K562 (cell line): ENCODE data around the gene SNRNP70. TPM values are rescaled to one million over a fixed set of nuclear protein-coding genes. Genes with fewer than 3 reads are reported as not detected.

Experiments
- DDX20 ChIP-seq: fragments of 450-650 bp; IDR thresholded peaks from 2 replicates; pipeline ENCODE4 v1.6.1; 2016; ENCODE audit warnings: missing genetic modification characterization, low read depth, mild to moderate bottlenecking, missing compliant biosample characterization, moderate library complexity
- MTA3 ChIP-seq: fragments of 450-650 bp; formaldehyde crosslinking; IDR thresholded peaks from 2 replicates; pipeline ENCODE4 v1.6.1; 2017; ENCODE audit warnings: mild to moderate bottlenecking, borderline replicate concordance
- NR1H2 ChIP-seq: sonication (generic); formaldehyde crosslinking; IDR thresholded peaks from 2 replicates; pipeline ENCODE4 v1.4.0; 2020; ENCODE audit warnings: mild to moderate bottlenecking, missing genetic modification reagents
- SAFB ChIP-seq: fragments of 200-400 bp; formaldehyde crosslinking; IDR thresholded peaks from 2 replicates; pipeline ENCODE4 v1.6.1; 2017; ENCODE audit warnings: low read depth, low read length, borderline replicate concordance
- ZBTB5 ChIP-seq: fragments of 450-650 bp; IDR thresholded peaks from 2 replicates; pipeline ENCODE4 v1.6.1; 2017; ENCODE audit warnings: antibody characterized with exemption
- ZNF133 ChIP-seq: fragments of 250-450 bp; sonication (Bioruptor Pico); IDR thresholded peaks from 2 replicates; pipeline ENCODE4 v1.4.0; 2020; ENCODE audit warnings: mild to moderate bottlenecking
- ZNF24 ChIP-seq: fragments of 450-650 bp; IDR thresholded peaks from 2 replicates; pipeline ENCODE4 v1.6.1; 2016
- ZNF551 ChIP-seq: fragments of 250-450 bp; sonication (Bioruptor Pico); IDR thresholded peaks from 2 replicates; pipeline ENCODE4 v1.5.0; 2021; ENCODE audit warnings: mild to moderate bottlenecking, moderate library complexity
- ZNF639 ChIP-seq, 2 experiments: fragments of 200-800 bp in 1 of 2; sonication (Bioruptor generic) in 1 of 2; sonication (generic) in 1 of 2; formaldehyde crosslinking in 1 of 2; IDR thresholded peaks in 1 of 2; conservative IDR thresholded peaks in 1 of 2; 2 replicates each; pipeline versions ENCODE4 v1.5.0 to v1.6.1; 2016 to 2020; ENCODE audit warnings: missing compliant biosample characterization in 1 of 2, missing genetic modification characterization in 1 of 2, missing genetic modification reagents in 1 of 2
- polyA plus RNA-seq, 8 experiments: library from polyadenylated mRNA; depleted of rRNA in 4 of 8; stranded (reverse) in 5 of 8; unstranded in 3 of 8; fragments of >200 nt; fragmentation: Nextera tagmentation in 2 of 8; fragmentation: Illumina TruSeq in 1 of 8; extraction: Ambion mirVana in 2 of 8; extraction: Trizol in 1 of 8; gene quantifications; 2 replicates each; pipeline versions ENCODE4 v1.2.1 to v1.2.3, GENCODE V29; 2011 to 2014; ENCODE audit warnings: inconsistent platforms in 1 of 8, missing spikeins in 1 of 8
- total RNA-seq, 7 experiments: library from RNA; depleted of rRNA in 6 of 7; stranded (reverse); fragments of >200 nt in 6 of 7; fragmentation: Illumina TruSeq in 2 of 7; extraction: Trizol in 2 of 7; gene quantifications; 2 replicates each; pipeline versions ENCODE4 v1.2.1 to v1.2.3, GENCODE V29; 2011 to 2021; ENCODE audit warnings: low replicate concordance in 1 of 7
- TF ChIP-seq, protein P1 (sequence below): fragments of 250-450 bp; sonication (Bioruptor Pico); IDR thresholded peaks from 2 replicates; pipeline ENCODE4 v1.8.0; 2021; ENCODE audit warnings: borderline replicate concordance, mild to moderate bottlenecking, moderate library complexity; ENCODE audit not compliant: poor library complexity, severe bottlenecking
- TF ChIP-seq, protein P2 (sequence below): fragments of 450-650 bp; IDR thresholded peaks from 2 replicates; pipeline ENCODE4 v1.6.1; 2016
- TF ChIP-seq, protein P3 (sequence below): fragments of 450-650 bp; IDR thresholded peaks from 2 replicates; pipeline ENCODE4 v1.6.1; 2018; ENCODE audit warnings: mild to moderate bottlenecking, low read depth; ENCODE audit not compliant: partially characterized antibody
- TF ChIP-seq, protein P4 (sequence below): sonication (generic); formaldehyde crosslinking; IDR thresholded peaks from 2 replicates; pipeline ENCODE4 v1.8.0; 2023; ENCODE audit warnings: missing genetic modification reagents, mild to moderate bottlenecking, borderline replicate concordance

SNRNP70 gene
- total and polyA plus RNA-seq, 9 of the 15 experiments (the other 6 are each of a cell fraction or from before 2014, with no cell fraction given), result 2.8 to 496 (median 136) TPM

DNA sequence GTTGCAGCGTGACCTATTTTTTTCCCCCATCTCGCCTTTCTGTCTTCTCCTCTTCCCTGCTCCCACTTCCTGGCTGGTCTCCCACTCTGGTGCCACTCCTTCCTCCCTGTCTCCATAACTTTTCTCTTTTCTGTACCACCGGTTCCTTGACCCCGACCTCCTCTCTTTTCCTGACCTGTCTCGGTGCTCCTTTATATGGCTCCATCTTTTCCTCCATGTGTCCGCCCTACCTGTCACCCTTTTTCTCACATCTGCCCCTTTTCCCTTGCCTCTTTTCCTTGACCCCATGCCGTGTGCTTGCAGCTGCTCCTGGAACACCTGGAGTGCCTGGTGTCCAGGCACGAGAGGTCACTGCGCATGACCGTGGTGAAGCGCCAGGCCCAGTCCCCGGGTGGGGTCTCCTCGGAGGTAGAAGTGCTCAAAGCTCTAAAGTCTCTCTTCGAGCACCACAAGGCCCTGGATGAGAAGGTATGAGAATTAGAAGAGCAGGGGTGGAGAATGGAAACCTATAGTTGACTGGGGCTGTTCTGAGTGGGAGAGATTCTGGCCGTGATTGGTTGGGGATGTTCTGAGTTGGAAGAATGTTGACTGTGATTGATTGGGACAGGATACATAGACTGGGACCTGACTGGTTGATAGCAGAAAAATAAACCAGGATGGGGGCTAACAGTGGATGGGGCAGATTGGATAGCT, 43.4 kb downstream of the SNRNP70 start (continued):
- TF ChIP-seq, protein P1, sequence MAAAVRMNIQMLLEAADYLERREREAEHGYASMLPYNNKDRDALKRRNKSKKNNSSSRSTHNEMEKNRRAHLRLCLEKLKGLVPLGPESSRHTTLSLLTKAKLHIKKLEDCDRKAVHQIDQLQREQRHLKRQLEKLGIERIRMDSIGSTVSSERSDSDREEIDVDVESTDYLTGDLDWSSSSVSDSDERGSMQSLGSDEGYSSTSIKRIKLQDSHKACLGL (CRISPR knock-in tag), result no peak
- TF ChIP-seq, protein P2, sequence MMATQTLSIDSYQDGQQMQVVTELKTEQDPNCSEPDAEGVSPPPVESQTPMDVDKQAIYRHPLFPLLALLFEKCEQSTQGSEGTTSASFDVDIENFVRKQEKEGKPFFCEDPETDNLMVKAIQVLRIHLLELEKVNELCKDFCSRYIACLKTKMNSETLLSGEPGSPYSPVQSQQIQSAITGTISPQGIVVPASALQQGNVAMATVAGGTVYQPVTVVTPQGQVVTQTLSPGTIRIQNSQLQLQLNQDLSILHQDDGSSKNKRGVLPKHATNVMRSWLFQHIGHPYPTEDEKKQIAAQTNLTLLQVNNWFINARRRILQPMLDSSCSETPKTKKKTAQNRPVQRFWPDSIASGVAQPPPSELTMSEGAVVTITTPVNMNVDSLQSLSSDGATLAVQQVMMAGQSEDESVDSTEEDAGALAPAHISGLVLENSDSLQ, result peak; percentile 90
- no peak for TF ChIP-seq SAFB
- TF ChIP-seq, protein P3, sequence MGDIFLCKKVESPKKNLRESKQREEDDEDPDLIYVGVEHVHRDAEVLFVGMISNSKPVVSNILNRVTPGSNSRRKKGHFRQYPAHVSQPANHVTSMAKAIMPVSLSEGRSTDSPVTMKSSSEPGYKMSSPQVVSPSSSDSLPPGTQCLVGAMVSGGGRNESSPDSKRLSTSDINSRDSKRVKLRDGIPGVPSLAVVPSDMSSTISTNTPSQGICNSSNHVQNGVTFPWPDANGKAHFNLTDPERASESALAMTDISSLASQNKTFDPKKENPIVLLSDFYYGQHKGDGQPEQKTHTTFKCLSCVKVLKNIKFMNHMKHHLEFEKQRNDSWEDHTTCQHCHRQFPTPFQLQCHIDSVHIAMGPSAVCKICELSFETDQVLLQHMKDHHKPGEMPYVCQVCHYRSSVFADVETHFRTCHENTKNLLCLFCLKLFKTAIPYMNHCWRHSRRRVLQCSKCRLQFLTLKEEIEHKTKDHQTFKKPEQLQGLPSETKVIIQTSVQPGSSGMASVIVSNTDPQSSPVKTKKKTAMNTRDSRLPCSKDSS, result peak; percentile 53
- TF ChIP-seq DDX20 (tag), result no peak
- TF ChIP-seq, protein P4, sequence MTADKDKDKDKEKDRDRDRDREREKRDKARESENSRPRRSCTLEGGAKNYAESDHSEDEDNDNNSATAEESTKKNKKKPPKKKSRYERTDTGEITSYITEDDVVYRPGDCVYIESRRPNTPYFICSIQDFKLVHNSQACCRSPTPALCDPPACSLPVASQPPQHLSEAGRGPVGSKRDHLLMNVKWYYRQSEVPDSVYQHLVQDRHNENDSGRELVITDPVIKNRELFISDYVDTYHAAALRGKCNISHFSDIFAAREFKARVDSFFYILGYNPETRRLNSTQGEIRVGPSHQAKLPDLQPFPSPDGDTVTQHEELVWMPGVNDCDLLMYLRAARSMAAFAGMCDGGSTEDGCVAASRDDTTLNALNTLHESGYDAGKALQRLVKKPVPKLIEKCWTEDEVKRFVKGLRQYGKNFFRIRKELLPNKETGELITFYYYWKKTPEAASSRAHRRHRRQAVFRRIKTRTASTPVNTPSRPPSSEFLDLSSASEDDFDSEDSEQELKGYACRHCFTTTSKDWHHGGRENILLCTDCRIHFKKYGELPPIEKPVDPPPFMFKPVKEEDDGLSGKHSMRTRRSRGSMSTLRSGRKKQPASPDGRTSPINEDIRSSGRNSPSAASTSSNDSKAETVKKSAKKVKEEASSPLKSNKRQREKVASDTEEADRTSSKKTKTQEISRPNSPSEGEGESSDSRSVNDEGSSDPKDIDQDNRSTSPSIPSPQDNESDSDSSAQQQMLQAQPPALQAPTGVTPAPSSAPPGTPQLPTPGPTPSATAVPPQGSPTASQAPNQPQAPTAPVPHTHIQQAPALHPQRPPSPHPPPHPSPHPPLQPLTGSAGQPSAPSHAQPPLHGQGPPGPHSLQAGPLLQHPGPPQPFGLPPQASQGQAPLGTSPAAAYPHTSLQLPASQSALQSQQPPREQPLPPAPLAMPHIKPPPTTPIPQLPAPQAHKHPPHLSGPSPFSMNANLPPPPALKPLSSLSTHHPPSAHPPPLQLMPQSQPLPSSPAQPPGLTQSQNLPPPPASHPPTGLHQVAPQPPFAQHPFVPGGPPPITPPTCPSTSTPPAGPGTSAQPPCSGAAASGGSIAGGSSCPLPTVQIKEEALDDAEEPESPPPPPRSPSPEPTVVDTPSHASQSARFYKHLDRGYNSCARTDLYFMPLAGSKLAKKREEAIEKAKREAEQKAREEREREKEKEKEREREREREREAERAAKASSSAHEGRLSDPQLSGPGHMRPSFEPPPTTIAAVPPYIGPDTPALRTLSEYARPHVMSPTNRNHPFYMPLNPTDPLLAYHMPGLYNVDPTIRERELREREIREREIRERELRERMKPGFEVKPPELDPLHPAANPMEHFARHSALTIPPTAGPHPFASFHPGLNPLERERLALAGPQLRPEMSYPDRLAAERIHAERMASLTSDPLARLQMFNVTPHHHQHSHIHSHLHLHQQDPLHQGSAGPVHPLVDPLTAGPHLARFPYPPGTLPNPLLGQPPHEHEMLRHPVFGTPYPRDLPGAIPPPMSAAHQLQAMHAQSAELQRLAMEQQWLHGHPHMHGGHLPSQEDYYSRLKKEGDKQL (CRISPR knock-in tag), result no peak
- TF ChIP-seq NR1H2, result no peak
- no peak for TF ChIP-seq ZNF551 (CRISPR knock-in tag)
- TF ChIP-seq ZBTB5, result no peak
- TF ChIP-seq MTA3, result no peak
- TF ChIP-seq ZNF639 (CRISPR knock-in tag; conservative IDR thresholded peaks at IDR 0.05 in 1 of 2, IDR thresholded peaks at IDR 0.05 in 1 of 2), result no peak
- no peak for TF ChIP-seq ZNF133 (CRISPR knock-in tag)
- TF ChIP-seq ZNF24, result no peak
